GM21526 (cell line): ENCODE results near the gene ARRDC3.
"Not testable (repeated sequence)": the region's sequence is repeated elsewhere in the genome, so short reads cannot be mapped to it uniquely, and the experiment has no call there.

Experiments used
- ATAC-seq: cut with Tn5 transposase; IDR thresholded peaks from one replicate; pipeline ENCODE4 v1.9.1; 2021; ENCODE audit warnings: moderate library complexity; ENCODE audit not compliant: unreplicated experiment, low FRiP score

The ARRDC3 gene

DNA sequence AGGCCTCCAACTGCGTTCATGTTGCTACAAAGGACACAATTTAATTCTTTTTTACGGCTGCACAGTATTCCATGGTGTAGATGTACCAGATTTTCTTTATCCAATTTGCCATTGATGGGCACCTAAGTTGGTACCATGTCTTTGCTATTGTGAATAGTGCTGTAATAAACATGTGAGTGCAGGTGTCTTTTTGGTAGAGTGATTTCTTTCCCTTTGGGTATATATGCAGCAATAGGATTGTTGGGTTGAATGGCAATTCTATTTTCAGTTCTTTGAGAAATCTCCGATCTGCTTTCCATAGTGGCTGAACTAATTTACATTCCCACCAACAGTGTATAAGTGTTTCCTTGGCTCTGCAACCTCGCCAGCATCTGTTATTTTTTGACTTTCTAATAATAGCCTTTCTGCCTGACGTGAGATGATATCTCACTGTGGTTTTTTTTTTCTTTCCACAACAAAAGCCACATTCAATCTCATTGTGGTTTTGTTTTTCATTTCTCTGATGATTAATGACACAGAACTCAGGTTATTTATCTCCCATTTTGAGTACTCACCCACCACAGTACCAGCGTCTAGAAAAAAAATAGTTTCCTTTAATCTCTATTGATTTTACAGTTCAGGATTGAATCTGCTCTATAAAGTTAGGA is 21.9 kb downstream of the ARRDC3 start:
- ATAC-seq = peak; percentile 62

DNA sequence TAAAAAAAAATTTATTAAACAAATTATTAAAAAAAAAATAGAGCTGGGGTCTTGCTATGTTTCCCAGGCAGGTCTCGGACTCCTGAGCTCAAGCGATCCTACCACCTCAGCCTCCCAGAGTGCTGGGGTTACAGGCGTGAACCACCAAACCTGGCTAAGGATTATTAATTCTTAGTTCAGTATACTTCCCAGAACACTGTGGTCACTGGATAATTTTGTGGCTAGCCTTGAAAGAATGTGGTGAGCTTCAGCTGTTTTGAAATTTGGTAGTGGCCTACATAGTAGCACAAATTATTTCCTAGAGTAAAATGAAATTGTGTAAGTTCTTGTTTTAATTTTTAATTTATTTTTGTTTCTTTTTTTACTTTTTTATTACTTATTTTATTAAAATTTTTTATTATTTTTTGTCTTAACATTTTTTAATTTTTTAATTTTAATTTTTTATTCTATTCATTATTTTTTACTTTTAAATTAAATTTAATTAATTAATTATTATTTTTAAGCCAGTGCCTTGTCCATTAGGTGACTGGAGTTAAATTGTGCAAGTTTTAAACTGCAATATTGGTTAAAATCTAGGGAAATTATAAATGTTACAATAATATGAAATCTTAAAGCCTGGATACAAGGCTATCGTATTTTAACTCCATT is 23.0 kb downstream of the ARRDC3 start:
- ATAC-seq = no peak

GRCh38 chr5:91357806-91358205 is 25.3 kb downstream of the ARRDC3 start:
- ATAC-seq = no peak

DNA sequence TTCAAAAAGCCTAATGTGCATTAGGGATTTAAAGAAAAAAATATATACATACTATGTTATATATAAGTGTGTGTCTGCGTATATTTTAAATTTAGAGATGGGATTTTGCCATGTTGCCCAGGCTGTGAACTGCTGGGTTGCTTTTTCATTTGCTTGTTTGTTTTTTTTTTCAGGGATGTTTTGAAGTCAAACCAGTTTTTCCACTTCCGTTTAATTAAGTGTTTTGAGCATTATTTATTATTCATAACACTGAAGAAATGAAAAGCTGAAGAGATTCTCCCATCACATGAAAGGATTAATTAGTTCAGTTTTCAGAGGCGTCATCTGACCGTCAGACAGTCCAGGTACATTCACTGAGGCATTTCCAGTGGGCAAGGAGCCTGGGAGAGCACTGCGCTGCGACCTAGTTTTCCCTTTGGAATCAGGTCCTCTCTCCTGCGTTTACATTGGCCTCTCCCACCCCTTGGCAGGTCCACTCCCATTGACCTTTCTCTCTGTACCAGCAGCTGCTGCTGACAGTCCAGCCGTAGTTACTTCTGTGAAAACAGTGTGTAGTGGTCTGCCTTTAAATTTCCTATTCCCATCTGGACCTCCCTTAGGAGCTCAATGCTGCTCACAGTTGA is 26.0 kb downstream of the ARRDC3 start:
- no peak for ATAC-seq

- ATAC-seq = not testable (repeated sequence)
Observed at GRCh38 chr5:91354867-91355266, 28.2 kb downstream of the ARRDC3 start.

DNA sequence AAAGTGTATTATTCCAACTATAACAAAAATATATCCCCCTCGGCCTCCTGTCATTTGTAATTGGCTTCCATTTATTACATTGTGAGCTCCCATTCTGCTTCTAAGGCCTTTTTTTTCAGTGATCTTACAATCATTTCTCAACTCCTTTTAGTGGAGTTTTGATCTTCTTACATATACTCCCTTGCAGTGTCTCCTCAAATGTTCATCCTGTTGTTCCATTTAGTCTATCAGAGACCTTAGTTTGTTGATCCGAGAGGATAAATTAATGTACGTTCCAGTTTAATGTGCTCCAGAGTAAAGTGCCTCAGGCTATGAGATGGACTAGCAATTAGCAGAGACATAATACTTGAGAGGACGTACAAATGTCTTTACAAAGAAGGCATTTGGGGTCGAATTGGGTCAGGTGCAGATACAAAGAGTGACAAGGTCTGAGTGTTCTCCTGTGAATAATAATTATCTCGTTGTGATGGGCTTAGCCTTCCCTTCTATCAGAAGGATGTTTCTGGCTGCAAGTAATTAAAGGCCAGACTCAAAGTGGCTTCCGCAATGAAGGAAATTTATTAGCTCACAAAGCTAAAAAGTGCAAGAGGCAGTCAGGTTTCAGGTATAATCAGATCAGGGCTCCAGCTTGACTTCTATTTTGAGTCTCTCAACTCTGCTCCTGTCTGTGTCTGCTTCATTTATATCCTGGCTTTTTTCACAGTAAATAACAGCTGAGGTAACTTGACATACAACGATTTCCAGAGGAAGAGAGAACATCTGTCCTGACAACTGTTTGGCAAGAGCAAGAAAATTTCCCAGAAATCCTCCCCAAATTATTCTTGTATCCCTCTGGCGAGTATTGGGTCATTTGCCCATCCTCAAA is 30.1 kb downstream of the ARRDC3 start:
- no peak for ATAC-seq

- no peak for ATAC-seq
Observed at GRCh38 chr5:91345461-91345860, 37.7 kb downstream of the ARRDC3 start.

DNA sequence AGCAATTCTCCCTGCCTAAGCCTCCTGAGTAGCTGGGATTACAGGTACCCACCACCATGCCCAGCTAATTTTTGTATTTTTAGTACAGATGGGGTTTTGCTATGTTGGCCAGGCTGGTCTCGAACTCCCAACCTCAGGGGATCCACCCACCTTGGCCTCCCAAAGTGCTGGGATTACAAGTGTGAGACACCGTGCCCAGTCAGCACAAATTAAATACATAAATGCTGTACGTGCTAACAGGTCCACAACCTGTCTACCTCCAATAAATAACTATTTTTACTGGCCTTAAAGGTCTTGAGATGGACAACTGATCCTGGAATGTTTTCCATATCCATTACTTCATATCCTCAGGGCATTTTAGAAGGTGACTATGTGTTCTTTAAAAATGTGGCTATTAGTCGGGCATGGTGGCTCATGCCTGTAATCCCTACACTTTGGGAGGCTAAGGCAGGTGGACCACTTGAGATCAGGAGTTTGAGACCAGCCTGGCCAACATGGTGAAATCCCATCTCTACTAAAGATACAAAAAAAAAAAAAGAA is 38.4 kb downstream of the ARRDC3 start:
- not testable (repeated sequence) for ATAC-seq

GRCh38 chr5:91343916-91344315 is 39.2 kb downstream of the ARRDC3 start:
- no peak for ATAC-seq

- not testable (repeated sequence) for ATAC-seq
Observed at GRCh38 chr5:91342931-91343330, 40.2 kb downstream of the ARRDC3 start.

DNA sequence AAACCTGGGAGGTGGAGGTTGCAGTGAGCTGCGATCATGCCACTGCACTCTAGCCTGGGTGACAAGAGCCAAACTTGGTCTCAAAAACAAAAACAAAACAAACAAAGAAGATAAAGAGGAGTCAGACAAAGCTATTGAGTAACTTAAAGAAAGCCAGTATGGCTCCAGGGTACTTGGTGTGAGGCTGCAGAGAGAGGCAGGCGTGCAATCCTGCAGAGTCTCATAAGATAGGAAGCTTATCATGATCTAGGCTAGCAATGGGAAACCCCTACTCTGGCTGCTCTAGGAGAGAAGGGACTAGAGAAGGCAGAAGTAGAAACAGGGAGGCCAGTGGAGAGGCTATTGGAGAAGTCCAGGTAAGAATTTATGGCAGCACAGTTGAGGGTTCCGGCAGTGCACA is 42.0 kb downstream of the ARRDC3 start:
- ATAC-seq = no peak

DNA sequence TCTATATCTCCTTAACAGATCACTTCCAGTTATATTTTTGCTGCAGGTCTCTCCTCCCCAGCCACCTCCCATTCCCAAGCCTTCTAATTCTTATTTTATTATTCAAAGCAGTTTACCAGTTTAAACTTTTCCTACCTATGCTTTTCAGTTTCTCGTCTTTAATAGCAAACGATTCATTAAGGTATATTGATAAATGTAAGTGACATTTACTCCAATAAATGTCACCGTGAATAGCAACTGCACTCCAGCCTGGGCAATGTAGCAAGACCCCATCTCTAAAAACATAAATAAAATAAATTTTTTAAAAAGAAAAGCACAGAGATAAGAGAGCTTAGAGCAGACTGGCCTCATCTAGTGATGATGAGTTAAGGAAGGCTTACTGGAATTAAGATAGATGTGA is 42.6 kb downstream of the ARRDC3 start:
- ATAC-seq = no peak

- ATAC-seq = no peak
Observed at GRCh38 chr5:91339063-91339705, 43.9 kb downstream of the ARRDC3 start.

- ATAC-seq = no peak
Observed at GRCh38 chr5:91332267-91333045, 50.7 kb downstream of the ARRDC3 start.

- no peak for ATAC-seq
Observed at GRCh38 chr5:91331705-91332104, 51.4 kb downstream of the ARRDC3 start.

GRCh38 chr5:91329283-91329682 is 53.8 kb downstream of the ARRDC3 start:
- no peak for ATAC-seq

- ATAC-seq = no peak
Observed at GRCh38 chr5:91328743-91329142, 54.4 kb downstream of the ARRDC3 start.

- not testable (repeated sequence) for ATAC-seq
Observed at GRCh38 chr5:91322981-91323380, 60.1 kb downstream of the ARRDC3 start.

DNA sequence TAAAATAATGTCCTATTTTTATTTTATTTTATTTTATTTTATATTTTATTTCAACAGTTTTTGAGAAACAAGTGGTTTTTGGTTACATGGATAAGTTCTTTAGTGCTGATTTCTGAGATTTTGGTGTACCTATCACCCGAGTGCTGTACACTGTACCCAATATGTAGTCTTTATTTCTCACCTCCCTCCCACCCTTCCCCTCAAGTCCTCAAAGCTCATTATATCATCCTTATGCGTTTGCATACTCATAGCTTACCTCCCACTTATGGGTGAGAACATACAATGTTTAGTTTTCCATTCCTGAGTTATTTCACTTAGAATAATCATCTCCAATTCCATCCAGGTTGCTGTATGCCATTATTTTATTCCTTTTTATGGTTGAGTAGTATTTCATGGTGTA is 63.5 kb downstream of the ARRDC3 start:
- no peak for ATAC-seq

- no peak for ATAC-seq
Observed at GRCh38 chr5:91318724-91319123, 64.4 kb downstream of the ARRDC3 start.
